Esophagus muscularis mucosa (tissue), 4 donors: ENCODE measurements around the gene GTF3C5.

Source experiments
- EP300 ChIP-seq: sonication (generic); formaldehyde crosslinking; IDR thresholded peaks from one replicate; pipeline ENCODE4 v1.6.1; 2017; ENCODE audit warnings: antibody characterized with exemption
- POLR2AphosphoS5 ChIP-seq, 2 donors: sonication (generic); formaldehyde crosslinking; IDR thresholded peaks; one replicate each; pipeline ENCODE4 v1.6.1; 2017; ENCODE audit warnings: antibody characterized with exemption in 2 of 2
- TF ChIP-seq, protein P1 (sequence below), 3 experiments: fragments of 200-600 bp in 2 of 3; fragments of 450-650 bp in 1 of 3; sonication (generic) in 2 of 3; IDR thresholded peaks; one replicate each; pipeline ENCODE4 v1.5.1; 2017 to 2019; ENCODE audit warnings: antibody characterized with exemption in 3 of 3, mild to moderate bottlenecking in 2 of 3, moderate library complexity in 1 of 3

GRCh38 chr9:132995879-132996278 lies 34.9 kb upstream of the GTF3C5 start:
- no peak for TF ChIP-seq POLR2AphosphoS5 (IDR thresholded peaks at IDR 0.05)
- TF ChIP-seq EP300 = no peak
- TF ChIP-seq, protein P1, sequence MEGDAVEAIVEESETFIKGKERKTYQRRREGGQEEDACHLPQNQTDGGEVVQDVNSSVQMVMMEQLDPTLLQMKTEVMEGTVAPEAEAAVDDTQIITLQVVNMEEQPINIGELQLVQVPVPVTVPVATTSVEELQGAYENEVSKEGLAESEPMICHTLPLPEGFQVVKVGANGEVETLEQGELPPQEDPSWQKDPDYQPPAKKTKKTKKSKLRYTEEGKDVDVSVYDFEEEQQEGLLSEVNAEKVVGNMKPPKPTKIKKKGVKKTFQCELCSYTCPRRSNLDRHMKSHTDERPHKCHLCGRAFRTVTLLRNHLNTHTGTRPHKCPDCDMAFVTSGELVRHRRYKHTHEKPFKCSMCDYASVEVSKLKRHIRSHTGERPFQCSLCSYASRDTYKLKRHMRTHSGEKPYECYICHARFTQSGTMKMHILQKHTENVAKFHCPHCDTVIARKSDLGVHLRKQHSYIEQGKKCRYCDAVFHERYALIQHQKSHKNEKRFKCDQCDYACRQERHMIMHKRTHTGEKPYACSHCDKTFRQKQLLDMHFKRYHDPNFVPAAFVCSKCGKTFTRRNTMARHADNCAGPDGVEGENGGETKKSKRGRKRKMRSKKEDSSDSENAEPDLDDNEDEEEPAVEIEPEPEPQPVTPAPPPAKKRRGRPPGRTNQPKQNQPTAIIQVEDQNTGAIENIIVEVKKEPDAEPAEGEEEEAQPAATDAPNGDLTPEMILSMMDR (IDR thresholded peaks at IDR 0.05) = no peak
